HG03025 (cell line): Measurements from ENCODE around the gene PUS3.
"Not testable (repeated sequence)": the region's sequence is repeated elsewhere in the genome, so short reads cannot be mapped to it uniquely, and the experiment has no call there.

Experiments used
- ATAC-seq: cut with Tn5 transposase; IDR thresholded peaks from one replicate; pipeline ENCODE4 v1.9.1; 2021; ENCODE audit warnings: mild to moderate bottlenecking, moderate library complexity; ENCODE audit not compliant: unreplicated experiment, low FRiP score

PUS3 gene

DNA sequence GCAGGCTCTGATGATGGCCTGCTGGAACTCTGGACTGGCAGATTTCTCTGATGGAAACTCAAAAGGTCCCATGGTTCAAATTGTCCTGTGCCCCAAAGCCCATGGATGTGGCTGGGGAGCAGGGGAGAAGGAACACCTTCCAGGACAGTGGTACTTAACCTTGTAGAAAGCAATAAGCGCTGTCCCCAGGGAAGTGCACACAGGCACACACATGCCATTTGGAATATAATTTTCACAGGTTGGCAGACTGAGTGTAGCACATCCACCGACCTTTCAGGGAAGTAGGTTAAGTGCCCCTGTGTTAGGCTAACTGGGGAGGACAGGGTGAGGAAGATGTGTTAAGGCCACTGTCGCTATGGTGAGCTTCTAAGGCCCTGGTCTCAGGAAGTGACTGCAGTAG, 19.1 kb upstream of the PUS3 start:
- no peak for ATAC-seq

DNA sequence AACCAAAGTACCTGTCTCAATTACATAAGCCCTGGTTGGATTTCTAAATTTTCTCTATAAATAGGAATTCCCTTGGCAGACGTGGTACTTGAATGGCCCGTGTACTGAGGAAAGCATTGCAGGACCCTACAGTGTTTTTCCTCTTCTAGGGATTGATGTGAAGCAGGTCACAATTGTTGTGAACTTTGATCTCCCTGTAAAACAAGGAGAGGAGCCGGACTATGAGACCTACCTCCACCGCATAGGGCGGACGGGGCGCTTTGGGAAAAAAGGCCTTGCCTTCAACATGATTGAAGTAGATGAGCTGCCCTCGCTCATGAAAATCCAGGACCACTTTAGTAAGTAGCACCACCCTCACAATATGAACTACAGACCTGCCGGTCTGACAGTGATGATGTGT, 18.0 kb upstream of the PUS3 start:
- ATAC-seq, result no peak

DNA sequence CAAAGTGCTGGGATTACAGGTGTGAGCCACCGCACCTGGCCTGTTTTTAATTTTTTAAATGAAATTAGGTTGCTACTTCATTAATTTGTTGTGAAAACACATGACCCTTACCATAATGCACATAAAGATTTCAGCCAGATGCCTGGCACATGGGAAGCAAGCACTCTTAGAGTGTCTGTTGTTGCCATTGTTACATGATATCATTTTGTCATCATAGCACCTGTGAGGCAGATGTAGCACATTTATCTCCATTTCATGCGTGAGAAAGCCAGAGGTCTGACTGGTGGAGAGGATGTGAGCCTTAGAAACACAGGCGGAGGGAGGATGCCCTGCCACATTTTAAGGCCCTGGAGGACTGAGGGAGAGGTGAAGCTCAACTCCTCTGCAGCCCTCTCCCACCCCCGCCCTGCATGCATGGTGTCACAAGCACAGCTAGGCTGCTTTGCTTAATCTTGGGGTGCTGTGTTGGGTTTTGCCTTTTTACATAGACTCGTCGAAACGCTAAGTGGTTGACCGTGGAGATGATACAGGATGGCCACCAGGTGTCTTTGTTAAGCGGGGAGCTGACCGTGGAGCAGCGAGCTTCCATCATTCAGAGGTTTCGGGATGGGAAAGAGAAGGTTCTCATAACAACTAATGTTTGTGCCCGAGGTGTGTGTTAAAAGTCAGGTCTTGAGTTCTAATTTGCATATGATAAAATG, 15.3 kb upstream of the PUS3 start:
- ATAC-seq, result no peak

DNA sequence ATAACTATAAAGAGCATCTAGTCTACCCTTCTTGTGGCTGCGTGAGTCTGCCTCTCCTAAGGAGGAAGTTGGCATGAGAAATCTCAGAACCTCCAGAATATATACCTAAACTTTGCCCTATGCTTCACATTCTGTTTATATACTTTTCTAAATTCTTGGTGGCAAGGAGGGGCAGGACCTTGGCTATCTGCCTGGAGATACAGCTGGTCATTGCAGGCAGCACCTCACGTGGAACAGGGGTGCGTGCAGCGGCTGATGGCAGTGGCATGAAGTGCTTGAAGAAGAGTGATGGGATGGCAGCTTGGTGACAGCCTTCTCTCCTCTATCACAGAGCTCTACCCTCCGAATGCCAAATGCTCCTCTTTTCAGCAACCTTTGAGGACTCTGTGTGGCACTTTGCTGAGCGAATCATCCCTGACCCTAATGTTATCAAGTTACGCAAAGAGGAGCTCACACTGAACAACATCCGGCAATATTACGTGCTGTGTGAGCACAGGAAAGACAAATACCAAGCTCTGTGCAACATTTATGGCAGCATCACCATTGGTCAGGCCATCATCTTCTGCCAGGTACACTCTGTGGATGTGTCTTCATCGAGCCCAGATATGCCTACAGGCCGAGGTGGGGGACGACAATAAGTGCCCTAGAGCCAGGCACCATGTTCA, 13.8 kb upstream of the PUS3 start:
- ATAC-seq, result no peak

DNA sequence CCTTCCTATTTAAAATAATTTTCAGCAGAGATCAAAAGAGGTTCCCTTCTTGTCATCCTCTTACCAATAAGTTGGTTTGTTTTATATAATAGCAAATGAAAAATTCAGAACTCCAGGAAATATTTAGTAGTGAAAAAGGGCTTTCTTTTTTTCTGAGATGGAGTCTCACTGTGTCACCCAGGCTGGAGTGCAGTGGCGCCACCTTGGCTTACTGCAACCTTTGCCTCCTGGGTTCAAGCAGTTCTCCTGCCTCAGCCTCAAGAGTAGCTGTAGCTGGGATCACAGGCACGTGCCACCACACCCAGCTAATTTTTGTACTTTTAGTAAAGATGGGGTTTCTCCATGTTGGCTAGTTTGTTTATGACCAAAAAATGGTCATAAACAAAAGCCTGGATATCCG, 11.6 kb upstream of the PUS3 start:
- ATAC-seq, result not testable (repeated sequence)

DNA sequence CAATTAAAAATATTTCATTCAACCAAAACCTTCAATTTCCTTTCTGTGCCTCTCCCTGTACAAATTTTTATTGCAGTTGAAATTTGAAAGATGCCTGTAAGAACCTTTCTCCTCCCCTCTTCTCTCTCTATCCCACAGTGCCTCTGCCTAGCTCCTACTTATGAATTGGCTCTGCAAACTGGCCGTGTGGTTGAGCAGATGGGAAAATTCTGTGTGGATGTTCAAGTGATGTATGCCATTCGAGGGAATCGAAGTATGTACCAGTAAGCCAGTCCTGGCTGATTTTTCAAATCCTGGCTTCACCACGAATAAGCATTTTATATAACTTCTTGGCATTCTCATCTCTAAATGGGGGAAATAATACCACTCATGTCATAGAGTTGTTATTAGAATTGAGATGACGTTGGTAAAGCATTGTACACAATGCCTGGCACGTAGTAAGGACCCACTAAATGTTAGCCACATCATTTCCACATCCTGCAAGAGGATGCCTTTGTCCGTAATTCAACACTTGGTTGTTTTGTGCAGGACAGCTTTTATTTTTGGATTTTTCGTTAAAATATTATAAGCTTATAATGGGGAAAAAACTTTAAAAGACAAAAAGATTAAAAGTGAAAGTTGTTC, 7.3 kb upstream of the PUS3 start:
- ATAC-seq, result no peak

DNA sequence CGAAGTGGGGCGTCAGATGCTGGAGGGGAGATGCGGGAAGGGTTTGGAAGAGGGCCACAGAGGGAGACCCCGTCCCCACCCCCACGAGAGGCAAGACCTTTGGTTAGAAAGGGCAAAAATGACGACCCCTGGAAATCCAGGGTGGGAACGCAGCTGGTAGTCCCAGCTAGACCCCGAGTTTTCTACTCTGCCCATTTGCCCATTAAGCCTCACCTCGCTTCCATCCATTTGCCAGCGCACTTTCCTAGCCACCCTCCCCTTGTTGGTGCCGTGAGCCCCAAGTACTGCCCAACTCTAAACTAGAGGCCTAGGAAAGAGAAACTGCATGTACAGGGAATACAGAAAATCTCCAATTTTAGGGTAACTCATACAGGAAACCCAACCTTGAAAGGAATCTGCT, 1.7 kb upstream of the PUS3 start:
- ATAC-seq, result no peak

DNA sequence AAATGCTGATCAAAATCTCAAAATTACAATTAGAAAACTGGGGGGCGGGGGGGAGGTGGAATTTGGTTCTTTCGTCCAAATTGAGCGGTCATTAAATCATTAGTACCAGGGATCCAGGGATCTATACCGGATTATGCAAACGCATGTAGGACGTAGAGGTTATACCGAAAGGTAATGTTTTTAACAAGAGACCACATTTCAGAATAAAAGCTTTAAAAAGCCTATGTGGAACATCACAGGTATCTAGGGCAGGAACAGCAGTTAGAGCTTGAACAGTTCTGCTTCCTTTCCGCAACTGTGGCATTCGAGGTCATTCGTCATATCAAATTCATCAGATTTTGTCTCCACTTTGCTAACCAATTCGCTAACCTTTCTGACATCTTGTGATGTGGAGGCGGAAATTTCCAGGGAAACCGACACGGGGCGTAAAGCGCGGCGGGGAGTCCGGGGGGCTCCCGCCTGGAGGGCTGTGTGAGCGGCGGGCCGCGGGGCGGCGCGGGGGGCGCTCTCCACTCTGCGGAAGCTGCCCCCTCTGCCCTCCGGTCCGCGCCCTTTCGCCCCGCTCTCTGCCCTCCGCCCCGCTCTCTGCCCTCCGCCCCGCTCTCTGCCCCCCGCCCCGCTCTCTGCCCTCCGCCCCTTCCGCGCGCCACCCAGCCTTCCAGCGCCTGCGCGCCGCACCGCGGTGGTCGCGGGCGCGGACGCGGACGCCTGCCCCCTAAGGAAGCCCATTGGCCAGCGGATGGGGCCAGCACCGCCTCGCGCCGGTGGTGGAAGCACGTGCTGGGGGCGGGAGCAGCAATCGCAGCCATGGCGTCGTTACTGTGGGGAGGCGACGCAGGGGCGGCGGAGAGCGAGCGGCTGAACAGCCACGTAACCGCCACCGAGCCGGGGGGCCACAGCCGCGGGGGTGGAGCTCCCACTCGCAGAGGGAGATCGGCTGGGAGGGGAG, 979 bp upstream of the PUS3 start, which contains the start of gene DDX25:
TSS of gene DDX25 (plus strand) at position 798 of the 949 bp plus-strand sequence. CDS start at position 808, 10 bp downstream.
- ATAC-seq, result no peak

DNA sequence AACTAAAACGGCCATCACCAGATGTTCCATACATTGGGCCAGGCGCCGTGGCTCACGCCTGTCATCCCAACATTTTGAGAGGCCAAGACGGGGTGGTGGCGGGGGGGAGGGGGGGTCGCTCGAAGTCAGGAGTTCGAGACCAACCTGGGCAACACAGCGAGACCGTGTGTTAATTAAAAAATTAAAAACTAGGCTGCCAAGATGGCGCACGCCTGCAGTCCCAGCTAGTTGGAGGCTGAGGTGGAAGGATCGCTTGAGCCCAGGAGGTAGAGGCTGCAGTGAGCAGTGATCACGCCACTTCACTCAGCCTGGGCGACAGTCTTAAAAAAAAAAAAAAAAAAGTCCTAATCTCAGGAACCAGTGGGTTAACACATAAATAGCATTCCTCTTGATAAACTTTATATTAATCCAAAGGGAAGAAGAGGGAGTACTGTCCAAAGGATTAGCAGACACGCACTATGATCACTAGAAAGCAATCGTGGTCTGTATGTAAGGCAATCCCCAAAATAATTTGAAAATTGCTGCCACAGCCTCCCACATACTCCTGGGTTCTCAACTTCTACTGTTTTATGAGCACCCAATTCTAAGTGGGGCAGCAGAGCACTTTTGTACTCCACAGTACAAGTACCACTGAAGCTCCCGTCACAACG, 604 bp downstream of the PUS3 start:
- ATAC-seq, result no peak

DNA sequence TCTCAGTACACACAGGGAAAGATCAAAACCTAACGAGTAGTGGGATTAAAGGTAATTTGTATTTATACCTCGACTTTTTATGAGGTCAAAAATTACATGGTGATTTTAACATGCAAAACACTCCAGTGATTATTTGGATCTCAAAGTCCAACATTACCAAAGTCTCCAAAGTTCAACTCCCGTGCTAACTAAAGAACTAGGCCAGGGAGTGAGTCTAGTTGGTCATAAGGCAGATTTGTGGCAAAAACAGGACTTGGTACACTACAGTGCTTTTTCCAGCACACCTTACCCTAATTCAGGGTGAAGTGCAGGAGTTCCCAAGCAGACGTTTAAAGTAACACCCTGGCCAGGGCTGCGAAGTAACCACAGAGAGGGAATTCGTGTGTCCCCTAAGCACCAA, 1.1 kb downstream of the PUS3 start:
- no peak for ATAC-seq

DNA sequence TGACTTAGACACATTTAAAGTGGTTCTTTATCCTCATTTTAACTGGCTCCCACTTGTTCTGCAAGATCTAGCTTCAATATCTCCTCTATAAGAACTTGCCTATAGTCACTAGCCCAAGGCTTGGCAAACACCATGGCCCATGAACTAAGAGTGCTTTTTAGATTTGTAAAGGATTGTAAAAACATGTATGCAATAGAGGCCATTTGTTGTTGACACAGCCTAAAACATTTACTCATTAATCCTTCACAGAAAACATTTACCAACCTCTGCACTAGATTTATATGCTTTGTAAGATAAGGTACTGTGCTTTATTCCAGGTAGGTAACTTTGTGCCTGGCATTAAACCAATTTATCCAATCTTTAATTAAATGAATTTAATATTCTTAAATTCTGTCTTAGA, 10.0 kb downstream of the PUS3 start:
- no peak for ATAC-seq

DNA sequence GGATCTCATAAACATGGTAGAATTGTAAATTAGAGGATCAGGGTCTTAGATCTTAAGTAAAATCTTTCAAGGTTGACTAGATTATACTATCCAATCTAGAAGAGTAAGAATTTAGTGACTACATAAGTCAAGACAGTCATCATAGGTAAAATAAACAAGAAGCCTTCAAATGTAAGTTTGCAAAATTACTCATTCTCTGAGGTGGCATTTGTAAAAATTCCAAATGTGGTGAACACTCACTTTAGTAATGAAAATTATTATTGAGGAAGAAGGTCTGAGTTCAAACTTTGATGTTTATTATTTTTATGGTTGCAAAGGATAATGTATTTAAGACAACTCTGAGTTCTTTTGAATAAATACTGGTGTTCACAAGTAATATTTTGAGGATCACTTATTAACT, 10.9 kb downstream of the PUS3 start:
- no peak for ATAC-seq

DNA sequence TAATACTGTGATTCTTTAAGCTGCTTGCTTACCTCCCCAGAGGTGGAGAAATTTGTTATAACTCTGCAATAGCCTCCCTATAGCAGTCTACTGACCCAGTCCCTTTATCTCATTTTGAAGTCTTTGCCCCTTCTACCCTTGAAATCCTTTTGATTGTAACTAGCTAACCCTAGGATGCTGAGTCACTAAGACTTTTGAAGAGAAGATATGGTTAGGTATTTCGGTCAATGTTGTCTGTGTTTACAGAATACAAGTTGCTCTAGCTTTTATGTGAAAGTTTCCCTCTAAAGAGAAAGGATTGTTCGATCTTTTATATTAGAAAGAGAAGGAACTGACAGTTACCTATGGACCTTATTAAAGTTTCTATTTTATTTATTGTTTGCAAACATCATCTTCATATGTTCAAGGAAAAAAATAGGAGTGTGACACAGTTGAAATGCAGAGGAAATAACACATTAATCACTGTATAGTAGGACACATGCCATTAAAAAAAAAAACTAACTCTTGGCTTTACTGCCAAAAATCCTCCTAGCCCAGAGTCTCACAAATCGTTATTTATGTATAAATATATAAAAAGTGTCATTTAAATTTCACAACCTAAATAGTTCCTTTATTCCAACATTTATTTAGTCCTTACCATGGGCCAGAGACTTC, 12.4 kb downstream of the PUS3 start:
- no peak for ATAC-seq

DNA sequence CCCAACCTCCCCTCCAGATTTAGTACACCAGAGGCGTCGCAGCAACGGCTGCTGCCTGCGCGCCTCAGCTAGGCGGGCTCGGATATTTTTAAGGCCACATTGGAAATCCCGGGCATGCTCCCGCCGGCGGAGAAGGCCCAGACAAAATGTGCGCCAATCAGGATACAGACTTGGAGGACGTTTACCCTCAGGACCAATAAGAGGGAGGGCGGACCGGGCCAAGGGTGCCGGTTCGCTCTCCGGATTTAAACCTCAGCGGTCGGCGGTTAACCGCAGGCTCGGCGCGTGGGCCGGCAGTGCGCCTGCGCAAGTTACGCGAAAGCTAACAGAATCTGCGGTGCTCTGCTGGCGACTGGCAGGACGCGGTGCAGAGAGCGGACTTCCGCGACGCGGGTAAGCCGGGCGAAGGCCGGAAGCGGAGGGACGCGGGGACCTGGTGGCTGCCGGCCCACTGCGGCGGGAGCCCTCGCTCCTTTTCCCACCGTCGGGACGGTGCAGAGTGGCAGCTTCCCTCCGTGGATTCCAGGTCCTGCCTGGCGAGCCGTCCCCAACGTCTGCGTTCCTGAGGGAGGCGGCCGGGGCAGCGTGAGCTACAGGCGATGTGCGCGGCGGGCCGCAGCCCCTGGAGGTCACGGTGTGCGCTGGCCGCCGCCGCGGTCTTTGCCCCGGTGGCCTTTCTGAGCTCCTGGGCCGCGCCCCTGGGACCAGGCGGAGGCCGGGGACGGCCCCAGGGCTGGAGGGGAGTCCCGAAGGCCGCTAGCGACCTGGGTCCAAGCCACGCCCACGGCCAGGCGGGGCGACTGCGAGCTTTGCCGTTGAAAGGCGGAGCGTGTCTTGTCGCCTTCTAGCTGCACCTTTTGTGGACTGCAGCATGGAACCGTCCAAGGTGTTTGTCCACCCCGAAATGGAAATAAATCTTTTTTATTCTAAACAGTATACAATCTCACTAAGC, 15.4 kb downstream of the PUS3 start, which contains the start of gene HYLS1:
TSS of gene HYLS1 (plus strand) at position 296 of the 952 bp plus-strand sequence. CDS start 11,701 bp downstream, outside the sequence.
- ATAC-seq, result peak; percentile 93

DNA sequence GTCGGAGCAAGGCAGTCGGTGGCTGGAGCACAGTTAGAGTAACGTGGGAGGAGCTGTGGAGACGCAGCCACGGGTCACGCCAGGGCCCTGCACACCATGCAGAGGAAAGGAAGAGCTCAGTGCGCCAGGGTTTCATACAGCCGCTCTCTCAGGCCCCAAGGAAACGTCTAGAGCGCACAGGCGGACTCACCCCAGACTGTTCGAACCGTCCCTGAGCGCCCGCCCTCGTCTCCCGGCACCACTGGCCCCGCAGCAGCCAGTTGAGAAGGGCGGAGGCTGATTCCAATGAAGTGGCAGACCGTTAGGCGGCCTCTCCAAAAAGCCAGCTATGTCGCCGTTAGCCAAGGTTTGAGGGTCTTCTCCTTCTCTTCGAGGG, 16.0 kb downstream of the PUS3 start:
- ATAC-seq, result peak; percentile 29

DNA sequence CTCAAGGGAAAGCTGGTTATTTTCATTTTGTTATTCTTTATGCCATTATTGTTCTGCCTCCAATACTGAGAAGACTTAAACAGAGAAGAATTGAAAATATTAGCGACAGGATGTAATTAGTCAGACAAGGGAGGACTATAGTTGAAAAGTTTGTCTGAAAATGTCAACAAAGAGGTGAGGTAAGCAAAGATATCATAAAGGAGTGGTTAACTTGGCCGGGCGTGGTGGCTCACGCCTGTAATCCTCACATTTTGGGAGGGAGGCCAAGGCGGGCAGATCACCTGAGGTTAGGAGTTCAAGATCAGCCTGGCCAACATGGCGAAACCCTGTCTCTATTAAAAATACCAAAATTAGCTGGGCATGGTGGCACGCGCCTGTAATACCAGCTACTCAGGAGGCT, 19.6 kb downstream of the PUS3 start:
- ATAC-seq, result no peak

DNA sequence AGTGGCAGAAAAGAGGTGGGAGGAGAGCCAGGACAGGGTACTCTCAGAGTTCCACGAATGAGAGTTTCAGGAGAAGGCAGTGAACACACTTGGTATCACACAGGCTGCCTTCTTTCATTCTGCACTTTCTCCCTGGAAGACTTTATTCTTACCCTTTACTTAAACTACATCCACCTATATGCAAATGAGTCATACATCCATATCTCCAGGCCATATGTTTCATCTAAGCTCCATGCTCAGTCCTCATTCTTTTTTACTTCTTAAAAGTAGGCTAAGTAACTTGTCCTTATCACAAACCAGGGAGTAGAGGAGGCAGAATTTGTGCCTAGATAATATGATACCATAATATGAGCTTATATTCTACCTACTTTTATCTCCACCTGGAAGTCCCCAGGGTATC, 21.7 kb downstream of the PUS3 start:
- no peak for ATAC-seq

DNA sequence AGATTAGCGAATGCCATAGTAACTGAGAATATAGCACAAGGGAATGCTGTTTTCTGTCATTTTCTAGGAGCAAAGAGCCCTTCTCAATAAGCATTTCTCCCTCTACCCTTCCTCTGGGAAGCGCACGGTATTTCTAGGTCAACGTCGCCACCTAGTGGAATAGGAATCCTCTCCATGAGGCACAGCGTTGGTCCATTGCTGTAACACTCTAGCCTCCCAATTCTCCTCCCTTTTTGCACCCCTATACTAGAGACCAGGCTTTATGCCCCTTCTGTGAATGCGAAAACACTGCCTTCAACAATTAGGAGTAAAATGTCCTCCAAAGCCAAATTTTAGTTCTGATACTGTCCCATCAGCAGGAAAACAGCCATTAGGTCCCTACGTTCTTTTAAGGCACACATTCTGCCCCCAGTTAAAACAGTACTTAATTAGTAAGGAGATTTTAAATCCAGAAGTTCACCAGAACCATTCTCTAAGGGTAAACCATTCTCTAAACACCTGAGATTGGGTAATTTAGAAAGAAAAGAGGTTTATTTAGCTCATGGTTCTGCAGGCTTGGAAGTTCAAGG, 28.4 kb downstream of the PUS3 start:
- no peak for ATAC-seq
